SKM-1 (cell line): Measurements from ENCODE around the gene AS3MT.
"Not testable (repeated sequence)": the region's sequence is repeated elsewhere in the genome, so short reads cannot be mapped to it uniquely, and the experiment has no call there.

Experiments used
- DNase-seq: peaks from one replicate; lab custom pipeline; 2025; ENCODE audit not compliant: unreplicated experiment; lab: John Stamatoyannopoulos, UW

The AS3MT gene

GRCh38 chr10:102918817-102919245 is 49.6 kb downstream of the AS3MT start:
- no peak for DNase-seq

- no peak for DNase-seq
These were observed 50.1 kb downstream of the AS3MT start for GRCh38 chr10:102919246-102919959.

- DNase-seq: no peak
These were observed 50.9 kb downstream of the AS3MT start for GRCh38 chr10:102919992-102920739.

GRCh38 chr10:102923601-102924000 is 54.3 kb downstream of the AS3MT start:
- no peak for DNase-seq

GRCh38 chr10:102926842-102927241 is 57.6 kb downstream of the AS3MT start:
- no peak for DNase-seq

- DNase-seq: peak; percentile 94
These were observed 58.2 kb downstream of the AS3MT start for GRCh38 chr10:102927311-102928010.

- not testable (repeated sequence) for DNase-seq
These were observed 59.2 kb downstream of the AS3MT start for GRCh38 chr10:102928442-102928841.

- DNase-seq: no peak
These were observed 61.5 kb downstream of the AS3MT start for GRCh38 chr10:102930720-102931119.

GRCh38 chr10:102931643-102932042 is 62.4 kb downstream of the AS3MT start:
- no peak for DNase-seq

GRCh38 chr10:102935505-102935904 is 66.2 kb downstream of the AS3MT start:
- DNase-seq: no peak

- DNase-seq: no peak
These were observed 66.8 kb downstream of the AS3MT start for GRCh38 chr10:102935939-102936605.

- DNase-seq: no peak
These were observed 72.1 kb downstream of the AS3MT start for GRCh38 chr10:102941401-102941800.

GRCh38 chr10:102945449-102945848 is 76.2 kb downstream of the AS3MT start:
- DNase-seq: no peak

GRCh38 chr10:102945962-102946361 is 76.7 kb downstream of the AS3MT start:
- DNase-seq: no peak

GRCh38 chr10:102946992-102947391 is 77.7 kb downstream of the AS3MT start:
- no peak for DNase-seq

GRCh38 chr10:102948176-102948575 is 78.9 kb downstream of the AS3MT start:
- no peak for DNase-seq

- DNase-seq: no peak
These were observed 79.5 kb downstream of the AS3MT start for GRCh38 chr10:102948786-102949185.

GRCh38 chr10:102949916-102950315 is 80.6 kb downstream of the AS3MT start:
- DNase-seq: no peak

- no peak for DNase-seq
These were observed 82.0 kb downstream of the AS3MT start for GRCh38 chr10:102951316-102951715.
